H1 (cell line): ENCODE results near the gene SRPX2. TPM values are rescaled to one million over a fixed set of nuclear protein-coding genes. Genes with fewer than 3 reads are reported as not detected.

Experiments used
- CTCF ChIA-PET: fragments of 300-600 bp; sonication (Branson Sonifier 250); formaldehyde crosslinking; loops from one replicate; lab custom pipeline; 2021; ENCODE audit not compliant: partially characterized antibody; lab: Charles Lee
- POLR2A ChIA-PET: fragments of 300-600 bp; sonication (Branson Sonifier 250); formaldehyde crosslinking; loops from one replicate; lab custom pipeline; 2021; ENCODE audit warnings: inconsistent platforms; ENCODE audit not compliant: partially characterized antibody; lab: Charles Lee
- DNase-seq, 2 experiments: peaks; one replicate each; pipeline versions ENCODE4 v3.0.0 to v3.0.0-alpha.2; 2010 to 2022; ENCODE audit warnings: low spot score in 2 of 2, low read depth in 1 of 2, mixed read lengths in 1 of 2
- FAIRE-seq: peaks from 2 replicates; lab custom pipeline; 2011; peaks lifted over from hg19 to GRCh38; lab: Jason Lieb, UNC
- H2AFZ ChIP-seq: 2 replicates; pipeline ENCODE4 v1.8.1; 2012; ENCODE audit warnings: low read length, inconsistent platforms
- H2AK5ac ChIP-seq: 2 replicates; pipeline ENCODE4 v1.6.1; 2013; ENCODE audit warnings: low read depth, low read length
- H2BK120ac ChIP-seq: replicated peaks from 2 replicates; pipeline ENCODE3; 2013; ENCODE audit warnings: low read depth, low read length, inconsistent platforms
- H2BK12ac ChIP-seq: 2 replicates; pipeline ENCODE4 v1.6.1; 2013; ENCODE audit warnings: low read depth, low read length
- H2BK15ac ChIP-seq: 2 replicates; pipeline ENCODE4 v1.6.1; 2013; ENCODE audit warnings: low read length
- H2BK20ac ChIP-seq: 2 replicates; pipeline ENCODE4 v1.6.1; 2013; ENCODE audit warnings: low read length
- H2BK5ac ChIP-seq: 2 replicates; pipeline ENCODE4 v1.6.1; 2013; ENCODE audit warnings: low read depth, low read length
- H3K14ac ChIP-seq: 2 replicates; pipeline ENCODE4 v1.6.1; 2013; ENCODE audit warnings: inconsistent platforms; ENCODE audit not compliant: insufficient read length
- H3K18ac ChIP-seq: 2 replicates; pipeline ENCODE4 v1.6.1; 2013; ENCODE audit warnings: low read length; ENCODE audit errors: extremely low read depth
- H3K23ac ChIP-seq: 2 replicates; pipeline ENCODE4 v1.6.1; 2013; ENCODE audit warnings: inconsistent platforms; ENCODE audit not compliant: insufficient read length
- H3K23me2 ChIP-seq: 2 replicates; pipeline ENCODE4 v1.6.1; 2013; ENCODE audit warnings: low read depth, low read length
- H3K27ac ChIP-seq: 2 replicates; pipeline ENCODE4 v1.6.1; 2011; ENCODE audit warnings: low read depth, low read length, inconsistent platforms
- H3K27me3 ChIP-seq, 4 experiments: replicated peaks in 1 of 4; 1 replicate in 1 of 4; 2 replicates in 3 of 4; pipeline versions ENCODE4 v1.6.1 to v1.8.1; 2011 to 2013; ENCODE audit warnings: low read length in 3 of 4, mild to moderate bottlenecking in 3 of 4, inconsistent platforms in 2 of 4, mixed read lengths in 2 of 4, moderate library complexity in 1 of 4; ENCODE audit not compliant: control insufficient read depth in 3 of 4, insufficient read depth in 3 of 4; ENCODE audit errors: extremely low read depth in 1 of 4
- H3K36me3 ChIP-seq, 4 experiments: 2 replicates each; pipeline versions ENCODE4 v1.6.1 to v1.8.1; 2011 to 2013; ENCODE audit warnings: mild to moderate bottlenecking in 4 of 4, low read length in 3 of 4, moderate library complexity in 2 of 4, control low read depth in 1 of 4, inconsistent platforms in 1 of 4; ENCODE audit not compliant: insufficient read depth in 4 of 4, control insufficient read depth in 2 of 4
- H3K4ac ChIP-seq: replicated peaks from 2 replicates; pipeline ENCODE3; 2013; ENCODE audit warnings: low read length, low read depth, mixed read lengths, inconsistent platforms; ENCODE audit not compliant: insufficient read length
- H3K4me1 ChIP-seq, 4 experiments: replicated peaks in 1 of 4; 1 replicate in 1 of 4; 2 replicates in 3 of 4; pipeline versions ENCODE4 v1.6.1 to v1.8.1; 2011 to 2013; ENCODE audit warnings: low read length in 3 of 4, inconsistent platforms in 2 of 4, mixed read lengths in 1 of 4; ENCODE audit not compliant: insufficient read depth in 4 of 4, control insufficient read depth in 3 of 4
- H3K4me2 ChIP-seq, 2 experiments: 2 replicates each; pipeline versions ENCODE4 v1.6.1 to v1.8.1; 2011 to 2013; ENCODE audit warnings: low read depth in 2 of 2, low read length in 2 of 2, control low read depth in 1 of 2, inconsistent platforms in 1 of 2, mild to moderate bottlenecking in 1 of 2; ENCODE audit not compliant: insufficient read depth in 1 of 2
- H3K4me3 ChIP-seq, 4 experiments: fragments of 200-600, 300-600 bp in 1 of 4; sonication (generic), shearing (Covaris generic), sonication (Bioruptor Twin) in 1 of 4; 2 replicates each; pipeline versions ENCODE4 v1.5.1 to v1.8.1; 2011 to 2016; ENCODE audit warnings: low read length in 4 of 4, low read depth in 3 of 4, control low read depth in 2 of 4, inconsistent platforms in 2 of 4, mild to moderate bottlenecking in 2 of 4, mixed read lengths in 1 of 4, moderate library complexity in 1 of 4; ENCODE audit not compliant: insufficient read depth in 2 of 4; ENCODE audit errors: extremely low read depth in 1 of 4
- H3K56ac ChIP-seq: replicated peaks from 2 replicates; pipeline ENCODE3; 2013; ENCODE audit warnings: low read depth, mild to moderate bottlenecking, mixed read lengths, low read length, inconsistent platforms; ENCODE audit not compliant: insufficient read length
- H3K79me1 ChIP-seq: 2 replicates; pipeline ENCODE4 v1.6.1; 2013; ENCODE audit warnings: low read depth, low read length, control low read depth
- H3K79me2 ChIP-seq, 2 experiments: 2 replicates each; pipeline versions ENCODE4 v1.6.1 to v1.8.1; 2012 to 2013; ENCODE audit warnings: low read length in 2 of 2, mild to moderate bottlenecking in 2 of 2, inconsistent platforms in 1 of 2; ENCODE audit not compliant: insufficient read depth in 2 of 2, control insufficient read depth in 1 of 2
- H3K9ac ChIP-seq, 4 experiments: replicated peaks in 1 of 4; 1 replicate in 1 of 4; 2 replicates in 3 of 4; pipeline versions ENCODE4 v1.6.1 to v1.8.1; 2011 to 2013; ENCODE audit warnings: low read depth in 3 of 4, low read length in 3 of 4, control low read depth in 2 of 4, mild to moderate bottlenecking in 2 of 4, moderate library complexity in 2 of 4, inconsistent platforms in 1 of 4; ENCODE audit errors: extremely low read depth in 1 of 4
- H3K9me3 ChIP-seq, 2 experiments: 2 replicates each; pipeline versions ENCODE4 v1.6.1 to v1.8.1; 2012 to 2013; ENCODE audit warnings: mild to moderate bottlenecking in 2 of 2, moderate library complexity in 2 of 2, control low read depth in 1 of 2, inconsistent platforms in 1 of 2, low read depth in 1 of 2, low read length in 1 of 2, mixed read lengths in 1 of 2; ENCODE audit not compliant: insufficient read depth in 2 of 2
- H4K20me1 ChIP-seq, 2 experiments: replicated peaks in 1 of 2; 2 replicates each; pipeline versions ENCODE3 to v1.8.1; 2011 to 2013; ENCODE audit warnings: inconsistent platforms in 2 of 2, low read length in 2 of 2, mild to moderate bottlenecking in 1 of 2; ENCODE audit not compliant: insufficient read depth in 2 of 2, control insufficient read depth in 1 of 2
- H4K5ac ChIP-seq: 2 replicates; pipeline ENCODE4 v1.6.1; 2013; ENCODE audit warnings: low read length, low read depth, mixed read lengths, inconsistent platforms; ENCODE audit not compliant: insufficient read length
- H4K8ac ChIP-seq: 2 replicates; pipeline ENCODE4 v1.8.0; 2013; ENCODE audit warnings: mild to moderate bottlenecking, moderate library complexity, low read length, inconsistent platforms; ENCODE audit not compliant: insufficient read depth; ENCODE audit errors: extremely low read depth
- H4K91ac ChIP-seq: replicated peaks from 2 replicates; pipeline ENCODE3; 2013; ENCODE audit warnings: low read length, mixed read lengths, inconsistent platforms; ENCODE audit not compliant: insufficient read length
- BACH1 ChIP-seq: IDR thresholded peaks from 2 replicates; pipeline ENCODE4 v1.6.1; 2012; ENCODE audit warnings: low read length, improper control_type of control experiment
- BRCA1 ChIP-seq: IDR thresholded peaks from 2 replicates; pipeline ENCODE4 v1.6.1; 2012; ENCODE audit warnings: low read depth, low read length, improper control_type of control experiment
- CBX8 ChIP-seq: fragments of 300-800, 300-1000 bp; sonication (generic); IDR thresholded peaks from 2 replicates; pipeline ENCODE4 v1.7.1; 2016; ENCODE audit warnings: low read depth, low read length, borderline replicate concordance
- EP300 ChIP-seq, 2 experiments: IDR thresholded peaks; 1 replicate in 1 of 2; 2 replicates in 1 of 2; pipeline ENCODE4 v1.6.1; 2011 to 2012; ENCODE audit warnings: low read depth in 2 of 2, low read length in 2 of 2, mild to moderate bottlenecking in 2 of 2, borderline replicate concordance in 1 of 2, inconsistent platforms in 1 of 2, moderate library complexity in 1 of 2
- JUN ChIP-seq: IDR thresholded peaks from 2 replicates; pipeline ENCODE4 v1.6.1; 2011; ENCODE audit warnings: low read depth, mild to moderate bottlenecking, improper control_type of control experiment, low read length
- KDM1A ChIP-seq: fragments of 200-600, 300-600 bp; sonication (generic); IDR thresholded peaks from 2 replicates; pipeline ENCODE4 v1.7.1; 2016; ENCODE audit warnings: mild to moderate bottlenecking, low read length, borderline replicate concordance
- KDM5A ChIP-seq: fragments of 200-600 bp; IDR thresholded peaks from 2 replicates; pipeline ENCODE4 v1.7.1; 2012; ENCODE audit warnings: mild to moderate bottlenecking, low read length, inconsistent platforms, mixed read lengths
- MAFK ChIP-seq: IDR thresholded peaks from 2 replicates; pipeline ENCODE4 v1.6.1; 2012; ENCODE audit warnings: low read depth, mild to moderate bottlenecking, improper control_type of control experiment, low read length
- RFX5 ChIP-seq: IDR thresholded peaks from 2 replicates; pipeline ENCODE4 v1.6.1; 2011; ENCODE audit warnings: low read depth, low read length, improper control_type of control experiment, borderline replicate concordance
- RNF2 ChIP-seq: fragments of 200-900, 300-1000 bp; sonication (generic); IDR thresholded peaks from 2 replicates; pipeline ENCODE4 v1.7.1; 2016; ENCODE audit warnings: borderline replicate concordance, low read depth, mild to moderate bottlenecking, antibody characterized with exemption, low read length; ENCODE audit not compliant: poor library complexity, severe bottlenecking; ENCODE audit errors: missing control alignments
- RXRA ChIP-seq: IDR thresholded peaks from 2 replicates; pipeline ENCODE4 v1.6.1; 2011; ENCODE audit warnings: low read depth, mild to moderate bottlenecking, low read length, moderate library complexity; ENCODE audit not compliant: insufficient read depth
- SP2 ChIP-seq: IDR thresholded peaks from 2 replicates; pipeline ENCODE4 v1.6.1; 2012; ENCODE audit warnings: mild to moderate bottlenecking, low read length, inconsistent platforms
- SRF ChIP-seq: IDR thresholded peaks from 2 replicates; pipeline ENCODE4 v1.6.1; 2011; ENCODE audit warnings: mild to moderate bottlenecking, low read depth, low read length, moderate library complexity
- polyA plus RNA-seq, 7 experiments: library from polyadenylated mRNA; depleted of rRNA in 3 of 7; stranded (reverse) in 5 of 7; unstranded in 2 of 7; fragments of >200 nt in 5 of 7; fragments of 200-250 nt in 2 of 7; gene quantifications; 1 replicate in 5 of 7; 2 replicates in 1 of 7; 4 replicates in 1 of 7; pipeline versions ENCODE4 v1.2.1 to v1.2.3, GENCODE V29; 2011 to 2013; ENCODE audit warnings: missing spikeins in 2 of 7, mixed read lengths in 2 of 7
- total RNA-seq: library from RNA; stranded (reverse); fragmentation: NEBNext Ultra II Directional; extraction: Animal tissue kit (Norgen Biotek cat#: 25700); gene quantifications from 2 replicates; pipeline ENCODE4 v1.2.1, GENCODE V29; 2021
- TF ChIP-seq, protein P1 (sequence below): IDR thresholded peaks from 2 replicates; pipeline ENCODE4 v1.6.1; 2012; ENCODE audit warnings: low read length, inconsistent platforms

The SRPX2 gene
- total and polyA plus RNA-seq, 2 of the 8 experiments (the other 6 are each of a cell fraction or from before 2014, with no cell fraction given): not detected

DNA sequence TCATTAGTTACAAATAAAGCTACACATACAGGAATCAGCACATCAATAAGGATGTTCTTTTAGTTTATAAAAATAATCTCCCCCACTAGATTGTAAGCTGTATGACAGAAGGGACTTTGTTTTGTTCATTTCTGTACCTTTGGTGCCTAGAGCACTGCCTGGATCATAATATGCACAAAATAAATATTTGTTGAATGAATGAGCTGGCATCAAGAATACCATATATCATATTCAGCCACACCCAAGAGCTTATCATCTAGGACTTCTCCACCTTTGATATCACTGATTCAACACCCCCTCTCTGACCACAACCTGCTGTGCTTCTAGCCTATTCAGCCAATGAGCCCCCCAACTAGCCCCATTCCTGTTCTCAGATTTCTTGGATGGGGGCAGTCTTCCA lies 77.3 kb downstream of the SRPX2 start:
- no peak overlapping the region for H3K4me3 ChIP-seq
- H3K9me3 ChIP-seq: peaks cover 0 to 6% of the 10 kb centered on the region in 2 experiments; a peak in 1 of 4 replicates
- no peak overlapping the region for H4K8ac ChIP-seq
- no peak for TF ChIP-seq KDM5A
- no peak for TF ChIP-seq SP2
- TF ChIP-seq EP300 (IDR thresholded peaks at IDR 0.05; ENCODE audit: borderline replicate concordance in 1 of 2, low read depth in 2 of 2, low read length in 2 of 2): no peak
- TF ChIP-seq CBX8: no peak
- no peak for TF ChIP-seq RXRA
- TF ChIP-seq SRF: no peak
- no peak for TF ChIP-seq BRCA1
- no peak for TF ChIP-seq RNF2
- TF ChIP-seq, protein P1, sequence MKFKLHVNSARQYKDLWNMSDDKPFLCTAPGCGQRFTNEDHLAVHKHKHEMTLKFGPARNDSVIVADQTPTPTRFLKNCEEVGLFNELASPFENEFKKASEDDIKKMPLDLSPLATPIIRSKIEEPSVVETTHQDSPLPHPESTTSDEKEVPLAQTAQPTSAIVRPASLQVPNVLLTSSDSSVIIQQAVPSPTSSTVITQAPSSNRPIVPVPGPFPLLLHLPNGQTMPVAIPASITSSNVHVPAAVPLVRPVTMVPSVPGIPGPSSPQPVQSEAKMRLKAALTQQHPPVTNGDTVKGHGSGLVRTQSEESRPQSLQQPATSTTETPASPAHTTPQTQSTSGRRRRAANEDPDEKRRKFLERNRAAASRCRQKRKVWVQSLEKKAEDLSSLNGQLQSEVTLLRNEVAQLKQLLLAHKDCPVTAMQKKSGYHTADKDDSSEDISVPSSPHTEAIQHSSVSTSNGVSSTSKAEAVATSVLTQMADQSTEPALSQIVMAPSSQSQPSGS: no peak
- TF ChIP-seq JUN: no peak
- no peak for TF ChIP-seq MAFK
- TF ChIP-seq RFX5: no peak
- no peak for TF ChIP-seq BACH1
- no peak for TF ChIP-seq KDM1A
- no peak overlapping the region for H3K56ac ChIP-seq
- no peaks in the 10 kb centered on the region for H3K23me2 ChIP-seq
- ChIA-PET CTCF (interaction anchor here (1.2 kb wide), 1 partner anchor 47 kb away, joined by 5 read pairs; no protein-coding TSS in a partner anchor), POLR2A (no interaction called here)
- H3K14ac ChIP-seq: no peak overlapping the region
- FAIRE-seq (no peak), DNase-seq (no peak)
- H3K36me3 ChIP-seq: no peaks in the 10 kb centered on the region
- no peak overlapping the region for H2BK5ac ChIP-seq
- H2BK15ac ChIP-seq: no peak overlapping the region
- H3K18ac ChIP-seq: no peak overlapping the region
- no peaks in the 10 kb centered on the region for H3K27me3 ChIP-seq
- H4K91ac ChIP-seq: no peak overlapping the region
- no peaks in the 10 kb centered on the region for H3K4me1 ChIP-seq
- H3K4me2 ChIP-seq: no peak overlapping the region
- no peak overlapping the region for H3K23ac ChIP-seq
- no peak overlapping the region for H3K27ac ChIP-seq
- no peak overlapping the region for H2AK5ac ChIP-seq
- no peaks in the 10 kb centered on the region for H3K79me2 ChIP-seq
- H3K4ac ChIP-seq: no peak overlapping the region
- no peak overlapping the region for H2BK120ac ChIP-seq
- H2AFZ ChIP-seq: no peak overlapping the region
- no peak overlapping the region for H2BK20ac ChIP-seq
- no peak overlapping the region for H2BK12ac ChIP-seq
- no peaks in the 10 kb centered on the region for H3K79me1 ChIP-seq
- H4K5ac ChIP-seq: no peak overlapping the region
- no peak overlapping the region for H3K9ac ChIP-seq
- H4K20me1 ChIP-seq: no peaks in the 10 kb centered on the region
